HG02798 (cell line): ENCODE measurements around the gene OBSL1.
A peak's percentile ranks its signal among the peaks of the same experiment; 100 is the strongest.

ENCODE experiments used
- ATAC-seq: cut with Tn5 transposase; IDR thresholded peaks from one replicate; pipeline ENCODE4 v1.9.1; 2021; ENCODE audit warnings: mild to moderate bottlenecking; ENCODE audit not compliant: unreplicated experiment, poor library complexity

Gene OBSL1

DNA sequence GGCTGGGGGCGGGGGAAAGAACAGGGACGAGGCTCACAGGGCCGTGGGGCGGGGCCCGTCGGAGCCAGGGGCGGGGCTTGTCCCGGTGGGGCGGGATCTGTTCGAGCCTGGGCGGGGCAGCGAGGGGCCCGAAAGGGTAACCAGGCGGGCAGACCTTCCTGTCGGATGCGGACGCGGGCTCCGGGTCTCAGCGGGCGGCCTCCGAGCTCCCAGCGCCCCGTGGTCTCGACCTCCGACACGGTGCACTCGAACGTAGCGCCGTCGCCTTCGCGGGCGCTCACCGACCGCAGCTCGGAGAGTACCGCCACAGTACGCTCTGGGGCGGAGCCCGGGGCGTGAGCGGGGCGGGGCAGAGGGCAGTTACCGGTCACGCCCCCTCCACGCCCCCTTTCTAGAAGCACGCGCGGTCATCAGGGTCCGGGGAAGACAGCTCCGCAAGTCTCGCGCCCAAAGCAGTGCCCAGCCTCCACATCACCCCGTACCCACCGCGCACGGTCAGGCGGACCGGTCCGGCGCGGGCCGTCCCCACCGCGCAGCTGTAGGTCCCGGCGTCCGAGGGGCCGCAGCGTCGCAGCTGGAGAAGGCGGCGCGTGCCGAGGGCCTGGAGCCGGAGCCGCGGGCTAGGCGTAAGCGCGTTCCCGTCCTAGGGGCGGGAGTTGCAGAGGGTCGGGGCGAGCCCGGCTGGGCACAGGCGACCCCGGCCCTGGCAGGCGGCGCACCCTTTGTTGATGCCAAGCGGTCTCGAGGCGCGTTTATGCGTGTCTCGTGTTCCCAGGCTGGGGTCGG is 18.8 kb downstream of the OBSL1 start:
- peak; percentile 93 for ATAC-seq

- no peak for ATAC-seq
These were observed 19.6 kb downstream of the OBSL1 start for GRCh38 chr2:219551441-219552381.

- no peak for ATAC-seq
These were observed 21.7 kb downstream of the OBSL1 start for GRCh38 chr2:219549619-219550018.

DNA sequence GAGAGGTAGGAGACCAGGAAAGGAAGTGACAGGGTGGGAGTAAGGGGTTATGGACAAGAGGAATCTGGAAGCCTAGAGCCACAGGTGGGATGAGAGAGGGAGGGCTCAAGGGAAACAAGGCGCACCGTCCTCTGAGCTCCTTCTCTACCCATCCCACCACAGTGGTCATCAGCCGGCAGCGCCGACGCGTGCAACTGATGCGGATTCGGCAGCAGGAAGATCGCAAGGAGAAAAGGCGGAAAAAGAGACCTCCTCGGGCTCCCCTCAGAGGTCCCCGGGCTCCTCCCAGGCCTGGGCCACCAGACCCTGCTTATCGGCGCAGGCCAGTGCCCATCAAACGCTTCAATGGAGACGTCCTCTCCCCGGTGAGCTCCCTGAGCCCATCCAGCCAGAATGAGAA is 22.3 kb downstream of the OBSL1 start:
- no peak for ATAC-seq

DNA sequence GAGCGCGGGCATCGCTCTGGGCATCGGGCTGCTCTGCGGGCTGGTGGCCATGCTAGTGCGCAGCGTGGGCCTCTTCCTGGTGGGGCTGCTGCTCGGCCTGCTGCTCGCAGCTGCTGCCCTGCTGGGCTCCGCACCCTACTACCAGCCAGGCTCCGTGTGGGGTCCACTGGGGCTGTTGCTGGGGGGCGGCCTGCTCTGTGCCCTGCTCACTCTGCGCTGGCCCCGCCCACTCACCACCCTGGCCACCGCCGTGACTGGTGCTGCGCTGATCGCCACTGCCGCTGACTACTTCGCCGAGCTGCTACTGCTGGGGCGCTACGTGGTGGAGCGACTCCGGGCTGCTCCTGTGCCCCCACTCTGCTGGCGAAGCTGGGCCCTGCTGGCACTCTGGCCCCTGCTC is 23.7 kb downstream of the OBSL1 start:
- no peak for ATAC-seq

DNA sequence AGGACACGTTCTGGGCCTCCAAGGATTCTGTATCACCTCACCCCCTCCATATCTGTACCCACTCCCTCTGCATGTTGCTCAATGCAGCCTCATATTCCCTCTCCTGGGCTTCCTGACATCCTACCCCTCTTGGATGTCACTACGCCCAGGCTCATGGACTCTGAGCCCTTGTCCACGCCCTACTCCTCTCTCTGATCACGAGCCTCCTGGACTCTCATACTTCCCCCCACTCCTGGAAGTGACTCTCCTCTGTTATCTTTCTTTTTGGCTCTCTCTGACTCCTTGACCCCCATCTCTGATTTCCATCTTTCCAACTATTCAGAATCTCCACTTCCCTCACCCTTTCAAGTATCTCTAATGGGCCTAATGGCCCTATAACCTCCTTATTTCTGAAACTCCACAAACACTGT is 25.4 kb downstream of the OBSL1 start:
- ATAC-seq = no peak

DNA sequence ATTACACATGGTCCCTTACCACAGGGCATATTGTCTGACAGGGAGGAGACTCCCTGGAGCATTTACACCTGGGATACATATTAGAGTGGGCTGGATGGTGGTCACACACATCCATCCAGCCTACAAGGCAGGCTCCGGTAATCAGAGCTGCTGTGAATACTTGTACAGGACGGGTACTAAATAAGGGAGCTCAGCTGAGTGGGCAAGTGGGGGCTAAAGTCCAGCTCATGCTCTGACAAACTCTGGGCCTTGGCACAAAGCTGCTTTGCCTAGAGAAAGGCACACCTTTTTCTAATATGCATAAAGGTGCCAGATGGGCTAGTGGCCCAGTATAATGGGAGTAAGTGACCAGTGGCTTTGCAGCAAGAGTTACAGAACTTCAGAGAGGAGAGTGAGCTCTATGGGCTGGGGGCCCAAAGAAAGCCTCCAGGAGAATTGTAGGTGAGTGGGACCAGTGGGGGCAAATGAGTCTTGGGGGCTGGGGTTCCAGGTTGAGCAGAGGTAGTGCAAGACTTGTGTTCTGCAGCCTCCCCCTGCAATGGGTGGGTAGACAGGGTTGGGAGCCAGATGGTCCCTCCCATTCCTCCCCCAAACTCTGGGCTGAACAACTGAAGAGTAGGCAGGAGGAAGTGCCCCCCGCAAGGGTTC is 25.9 kb downstream of the OBSL1 start:
- no peak for ATAC-seq

- ATAC-seq = no peak
These were observed 26.8 kb downstream of the OBSL1 start for GRCh38 chr2:219544567-219544966.

GRCh38 chr2:219543596-219544358 is 27.6 kb downstream of the OBSL1 start, which contains the start of the genes CHPF and TMEM198:
TSS of gene CHPF (minus strand) at chr2:219543809. CDS start at chr2:219543538, 271 bp downstream.
TSS of gene TMEM198 (plus strand) at chr2:219544028. CDS start at chr2:219544728, 700 bp downstream.
- ATAC-seq = peak; percentile 84

GRCh38 chr2:219542931-219543595 is 28.3 kb downstream of the OBSL1 start:
- peak; percentile 30 for ATAC-seq

- peak; percentile 52 for ATAC-seq
These were observed 29.6 kb downstream of the OBSL1 start for GRCh38 chr2:219541611-219542180.

- no peak for ATAC-seq
These were observed 30.4 kb downstream of the OBSL1 start for GRCh38 chr2:219540784-219541504.

- no peak for ATAC-seq
These were observed 31.2 kb downstream of the OBSL1 start for GRCh38 chr2:219539926-219540678.

DNA sequence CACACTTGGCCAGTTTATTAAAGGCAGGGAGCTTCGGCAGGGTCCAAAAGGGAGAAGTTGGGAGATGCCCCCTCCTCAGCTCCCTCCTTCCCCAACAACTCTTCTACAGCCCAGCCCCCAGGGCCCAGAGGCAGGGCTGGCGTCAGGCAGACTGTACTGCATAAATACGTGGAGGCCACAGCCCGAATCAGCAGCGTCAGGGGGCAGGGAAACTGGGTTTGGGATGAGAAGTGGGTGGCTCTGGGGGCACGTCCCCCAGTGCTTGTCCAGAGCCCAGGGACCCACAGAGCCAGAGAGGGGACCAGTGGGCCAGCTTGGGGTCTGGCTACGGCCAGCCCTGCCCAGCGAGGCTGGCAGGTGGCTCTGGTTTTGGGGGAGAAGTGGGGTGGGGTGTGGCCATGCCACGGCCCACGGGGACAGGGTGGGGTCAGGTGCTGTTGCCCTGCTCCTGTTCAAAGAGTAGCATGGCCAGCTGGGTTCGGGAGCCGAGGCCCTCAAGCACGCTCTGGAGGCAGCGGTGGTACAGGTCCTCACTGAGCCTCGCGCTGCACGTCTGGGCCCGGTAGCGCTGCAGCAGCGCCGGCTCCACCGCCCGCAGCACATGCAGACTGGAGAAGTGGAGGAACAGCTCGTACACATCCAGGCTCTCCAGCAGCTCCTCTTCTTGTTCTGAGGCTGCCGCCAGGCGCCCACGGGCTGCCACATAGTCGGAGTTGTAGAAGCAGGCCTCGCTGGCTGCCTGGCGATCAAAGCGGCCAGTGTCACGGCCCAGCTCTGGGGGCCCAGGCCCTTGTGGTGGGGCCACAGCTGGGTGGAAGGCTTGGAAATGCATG is 32.2 kb downstream of the OBSL1 start:
- no peak for ATAC-seq

DNA sequence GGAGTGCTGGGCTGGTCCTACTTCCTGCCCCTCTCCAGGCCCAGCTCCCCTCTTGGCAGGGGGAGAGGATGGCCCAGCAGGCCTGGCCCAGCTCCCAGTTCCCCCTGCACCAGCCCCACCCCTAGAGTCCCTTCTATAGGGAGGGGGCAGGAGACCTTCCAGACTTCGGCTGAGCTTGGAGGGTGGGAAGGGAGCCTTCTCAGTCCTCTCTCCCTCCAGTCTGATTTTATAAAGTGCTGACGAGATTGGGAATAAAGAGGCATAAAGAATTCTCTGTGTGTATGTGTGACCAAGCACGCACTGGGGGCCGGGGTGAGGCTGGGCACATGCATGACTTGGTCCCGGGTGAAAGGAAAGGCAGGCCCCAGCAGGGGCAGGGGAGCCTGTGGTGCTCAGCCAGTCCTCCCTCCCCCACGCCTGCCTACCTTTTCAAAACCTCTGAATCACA is 32.8 kb downstream of the OBSL1 start:
- ATAC-seq = no peak

DNA sequence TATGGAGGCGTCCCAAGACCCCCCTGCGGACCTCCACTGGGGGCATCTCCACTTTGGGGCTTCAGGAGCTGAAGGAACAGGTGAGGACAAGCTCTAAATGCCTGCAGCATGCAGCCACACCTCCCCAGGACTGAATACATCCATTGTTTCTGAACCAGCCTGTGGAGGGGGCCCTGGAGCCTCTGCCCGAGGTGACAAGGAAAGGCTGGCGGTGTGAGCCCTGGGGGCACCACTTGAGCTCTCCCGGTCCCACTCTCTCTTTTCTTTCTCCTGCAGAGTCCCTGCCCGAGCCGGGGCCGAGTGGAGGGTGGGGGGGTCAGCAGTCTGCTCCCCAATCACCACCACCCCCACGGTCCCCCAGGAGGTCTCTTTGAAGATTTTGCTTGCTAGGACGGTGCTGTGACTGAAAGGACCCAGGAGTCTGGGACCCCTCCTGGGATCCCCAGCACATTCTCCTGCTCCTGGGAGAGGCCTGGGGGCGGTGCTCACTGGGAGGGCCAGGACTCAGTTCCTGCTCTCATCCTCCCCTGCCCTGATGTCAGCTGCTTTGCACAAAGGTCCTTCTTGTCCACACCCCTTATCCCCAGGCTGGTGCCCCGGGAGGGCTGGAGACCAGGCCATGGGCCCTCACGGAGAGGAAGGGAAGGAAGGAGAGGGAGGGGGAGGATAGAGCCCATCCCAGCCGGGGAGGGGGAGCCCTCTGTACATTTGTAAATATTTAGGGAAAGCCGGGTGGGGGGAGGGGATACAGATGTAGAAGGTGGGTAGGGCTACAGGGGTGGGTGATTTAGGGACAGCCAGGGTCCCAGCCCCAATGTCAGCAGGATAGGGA is 33.5 kb downstream of the OBSL1 start:
- no peak for ATAC-seq
